HG02571 (cell line): ENCODE data around the gene SLC2A8.

Source experiments
- ATAC-seq: cut with Tn5 transposase; IDR thresholded peaks from one replicate; pipeline ENCODE4 v1.9.1; 2021; ENCODE audit warnings: mild to moderate bottlenecking, moderate library complexity; ENCODE audit not compliant: unreplicated experiment

The SLC2A8 gene

DNA sequence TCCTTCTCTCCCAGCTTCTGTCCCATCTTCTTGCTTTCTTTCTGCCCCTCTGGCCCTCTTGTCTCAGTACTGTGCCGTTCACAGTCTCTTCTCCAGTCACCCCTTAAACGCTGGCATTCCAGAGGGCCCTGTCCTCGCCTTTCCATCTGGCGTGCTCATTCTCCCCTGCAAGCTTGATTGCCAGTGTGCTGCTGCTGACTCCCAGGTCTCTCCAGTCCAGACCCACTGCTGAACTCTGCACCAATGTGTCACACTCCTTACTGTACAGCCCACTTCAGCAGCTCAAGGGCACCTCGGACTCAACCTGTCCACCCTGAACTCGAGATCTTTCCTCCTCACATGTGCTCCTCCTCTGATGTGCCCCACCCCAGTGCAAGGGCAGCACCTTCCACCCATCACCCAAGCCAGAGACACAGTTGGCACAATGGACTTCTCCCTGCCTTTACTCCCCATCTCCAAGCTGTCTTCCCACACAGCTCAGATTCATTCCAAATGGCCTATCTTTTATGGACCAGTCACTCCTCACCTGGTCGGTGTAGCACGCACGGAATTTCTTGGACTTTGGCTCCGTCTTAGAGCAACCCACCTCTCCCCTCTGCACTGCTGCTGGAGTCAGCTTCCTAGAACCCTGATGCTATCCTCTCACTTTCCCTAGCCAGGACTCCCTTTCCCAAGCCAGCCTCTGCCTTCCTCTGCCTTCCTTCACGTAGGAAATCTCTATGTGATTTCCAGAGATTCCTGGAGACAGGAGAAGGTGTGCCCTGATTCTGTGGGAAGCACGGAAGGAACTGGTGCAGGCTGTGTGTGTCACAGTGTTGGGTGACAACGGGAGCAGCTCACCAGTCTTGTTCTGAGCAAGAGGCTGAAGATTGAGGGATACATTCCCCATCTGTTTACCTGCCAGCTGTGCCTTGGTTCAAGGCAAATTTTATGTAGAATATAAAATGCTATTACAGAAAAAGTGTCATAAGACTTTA lies 26.0 kb upstream of the SLC2A8 start:
- no peak for ATAC-seq

DNA sequence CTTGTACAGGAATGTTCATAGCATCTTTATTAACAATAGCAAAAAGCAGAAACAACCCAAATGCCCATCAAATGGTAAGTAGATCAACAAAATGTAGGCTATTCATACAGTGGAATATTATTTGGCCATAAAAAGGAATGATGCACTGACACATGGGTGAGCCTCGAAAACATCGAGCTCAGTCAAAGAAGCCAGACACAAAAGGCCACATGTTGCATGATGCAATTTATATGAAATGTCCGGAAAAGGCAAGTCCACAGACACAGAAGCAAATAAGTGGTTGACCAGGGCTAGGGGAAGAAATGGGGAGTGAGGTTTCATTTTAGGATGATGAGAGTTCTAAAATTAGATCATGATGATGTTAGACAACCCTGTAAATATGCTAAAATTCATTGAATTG lies 16.5 kb upstream of the SLC2A8 start:
- no peak for ATAC-seq

DNA sequence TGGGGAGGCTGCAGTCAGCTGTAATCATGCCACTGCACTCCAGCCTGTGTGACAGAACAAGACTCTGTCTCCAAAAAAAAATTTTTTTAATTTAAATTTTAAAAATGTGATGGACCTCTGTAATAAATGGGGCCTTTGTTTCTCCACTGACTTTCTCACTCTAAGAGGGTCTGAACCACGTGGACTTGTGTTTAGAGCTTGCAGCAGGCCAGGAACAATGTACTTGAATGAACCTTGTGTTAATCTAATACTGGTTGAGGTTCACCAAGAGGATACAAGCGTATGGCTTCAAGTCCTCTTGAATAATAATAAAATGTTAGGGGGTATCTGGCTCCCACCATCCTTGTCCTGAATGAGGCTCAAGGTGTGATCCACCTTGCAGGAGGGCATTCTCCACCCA lies 14.4 kb upstream of the SLC2A8 start:
- no peak for ATAC-seq

DNA sequence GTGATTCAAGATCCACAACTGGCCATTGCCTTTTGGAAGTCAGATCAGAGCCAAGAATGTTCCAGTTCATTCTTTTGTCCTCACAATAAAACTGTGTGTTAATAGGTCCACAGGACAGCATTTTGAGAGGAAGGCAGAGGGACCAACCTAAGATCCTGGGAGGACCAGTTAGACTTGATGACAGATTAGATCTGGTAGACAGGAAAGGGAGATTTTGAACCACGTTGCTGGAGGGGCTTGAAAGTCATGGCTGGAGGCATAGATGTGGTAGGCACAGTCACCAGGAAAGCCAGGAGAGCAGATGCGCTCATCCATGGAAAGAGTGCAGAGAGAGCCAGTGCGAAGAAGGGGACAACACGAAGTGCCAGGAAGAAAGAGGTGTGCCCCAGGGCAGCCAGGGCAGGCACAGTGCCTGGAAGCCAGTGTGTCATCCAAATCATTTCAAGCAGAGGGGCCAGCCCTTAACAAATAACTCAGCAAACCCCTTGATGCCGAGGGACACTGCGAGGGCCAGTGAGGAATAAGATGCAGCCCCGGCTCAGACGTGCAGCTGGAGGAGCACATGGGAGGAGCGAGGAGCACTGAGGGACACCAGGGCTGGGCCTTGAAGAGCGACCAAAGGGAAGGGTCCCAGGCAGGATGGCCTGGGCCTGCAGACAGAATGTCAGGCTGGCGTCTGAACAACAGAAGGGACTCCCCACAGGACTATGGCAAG lies 12.8 kb upstream of the SLC2A8 start:
- ATAC-seq, result no peak

DNA sequence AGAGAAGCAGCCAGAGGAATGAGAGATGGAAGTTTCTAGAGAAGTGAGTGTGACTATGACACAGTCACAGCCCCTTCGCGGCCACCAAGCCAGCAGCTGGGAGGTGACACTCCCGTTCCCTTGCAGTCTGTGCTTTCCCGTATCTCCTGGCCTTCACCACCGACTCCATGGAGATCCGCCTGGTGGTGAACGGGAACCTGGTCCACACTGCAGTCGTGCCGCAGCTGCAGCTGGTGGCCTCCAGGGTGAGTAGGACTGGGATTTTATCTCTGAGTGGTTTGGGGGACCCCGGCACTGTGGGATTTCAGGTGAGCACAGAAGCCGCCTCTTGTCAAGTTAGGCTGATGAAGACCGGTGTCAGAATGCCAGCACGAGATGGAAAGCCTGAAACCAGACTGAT lies 12.1 kb upstream of the SLC2A8 start:
- ATAC-seq, result no peak

DNA sequence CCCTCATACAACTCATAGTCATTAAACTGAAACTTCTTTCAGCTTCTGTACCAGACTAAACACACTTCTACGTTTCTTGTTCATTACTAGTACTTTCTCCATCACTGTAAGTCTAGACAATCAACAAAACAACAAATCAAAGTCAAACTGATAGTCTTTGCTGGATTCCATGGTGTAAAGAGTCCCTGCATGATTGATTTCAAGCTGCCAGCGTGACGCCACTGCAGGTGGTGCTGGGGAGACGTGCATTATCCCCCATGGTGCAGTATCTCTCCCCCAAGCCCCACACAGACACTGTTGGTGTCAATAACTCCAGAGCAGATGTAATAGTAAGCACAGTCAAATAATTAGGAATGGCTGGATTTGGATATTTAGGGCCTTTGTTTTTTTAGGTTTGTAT lies 10.7 kb upstream of the SLC2A8 start:
- ATAC-seq, result no peak

DNA sequence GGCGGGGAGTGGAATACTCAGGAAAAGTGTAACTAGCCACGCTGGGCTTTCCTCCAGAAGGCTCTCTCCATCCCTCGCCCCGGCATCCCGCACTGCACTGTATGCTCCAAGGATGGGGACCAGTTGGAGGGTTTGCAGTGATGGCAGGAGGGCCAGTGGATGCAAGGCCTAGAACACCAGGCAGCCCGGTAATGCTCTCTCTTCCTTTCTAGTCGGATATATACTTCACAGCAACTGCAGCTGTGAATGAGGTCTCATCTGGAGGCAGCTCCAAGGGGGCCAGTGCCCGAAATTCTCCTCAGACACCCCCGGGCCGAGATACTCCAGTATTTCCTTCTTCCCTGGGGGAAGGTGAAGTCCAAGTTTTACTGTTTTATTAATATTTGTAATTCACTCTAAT lies 10.0 kb upstream of the SLC2A8 start:
- no peak for ATAC-seq

DNA sequence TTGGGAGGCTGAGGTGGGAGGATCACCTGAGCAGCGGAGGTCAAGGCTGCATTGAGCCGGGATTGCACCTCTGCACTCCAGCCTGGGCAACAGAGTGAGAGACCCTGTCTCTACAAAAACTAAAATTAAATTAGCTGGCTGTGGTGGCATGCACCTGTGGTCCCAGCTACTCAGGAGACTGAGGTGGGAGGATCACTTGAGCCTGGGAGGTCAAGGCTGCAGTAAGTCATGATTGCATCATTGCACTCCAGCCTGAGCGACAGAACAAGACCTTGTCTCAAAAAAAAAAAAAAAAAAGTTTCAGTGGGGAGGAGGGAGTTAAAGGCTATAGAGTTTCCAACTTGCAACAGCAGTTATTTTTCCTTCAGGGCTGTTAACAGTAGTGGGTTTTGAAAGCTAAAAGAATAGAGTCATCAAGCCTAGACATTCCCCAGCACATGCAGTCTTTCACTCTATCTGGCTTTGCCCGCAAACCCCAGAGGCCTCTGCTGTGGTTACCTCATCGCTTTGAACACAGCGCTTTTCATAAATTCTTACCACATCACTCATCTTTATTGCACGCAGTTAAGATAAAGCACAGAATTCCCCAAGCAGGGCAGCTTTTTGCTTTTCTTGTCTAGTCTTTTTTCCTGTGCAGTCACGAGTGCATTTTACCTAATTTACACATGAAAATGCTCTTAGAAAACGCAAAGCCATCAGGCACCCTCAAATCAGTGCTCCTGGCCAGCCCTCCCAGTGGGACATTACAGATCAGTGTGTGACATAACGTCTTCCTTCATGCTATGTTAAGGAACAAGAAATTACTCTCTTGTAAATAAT lies 8.7 kb upstream of the SLC2A8 start:
- peak; percentile 69 for ATAC-seq

DNA sequence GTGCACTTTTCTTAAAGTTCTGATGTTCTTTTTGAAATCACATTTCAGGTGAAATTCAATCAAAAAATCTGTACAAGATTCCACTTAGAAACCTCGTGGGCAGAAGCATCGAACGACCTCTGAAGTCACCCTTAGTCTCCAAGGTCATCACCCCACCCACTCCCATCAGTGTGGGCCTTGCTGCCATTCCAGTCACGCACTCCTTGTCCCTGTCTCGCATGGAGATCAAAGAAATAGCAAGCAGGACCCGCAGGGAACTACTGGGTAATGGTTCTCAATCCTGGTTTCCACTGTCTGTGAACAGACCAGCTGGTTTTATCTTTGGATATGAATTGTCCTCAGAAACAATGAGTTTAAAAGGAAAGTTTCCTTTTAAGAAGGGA lies 8.1 kb upstream of the SLC2A8 start:
- no peak for ATAC-seq

DNA sequence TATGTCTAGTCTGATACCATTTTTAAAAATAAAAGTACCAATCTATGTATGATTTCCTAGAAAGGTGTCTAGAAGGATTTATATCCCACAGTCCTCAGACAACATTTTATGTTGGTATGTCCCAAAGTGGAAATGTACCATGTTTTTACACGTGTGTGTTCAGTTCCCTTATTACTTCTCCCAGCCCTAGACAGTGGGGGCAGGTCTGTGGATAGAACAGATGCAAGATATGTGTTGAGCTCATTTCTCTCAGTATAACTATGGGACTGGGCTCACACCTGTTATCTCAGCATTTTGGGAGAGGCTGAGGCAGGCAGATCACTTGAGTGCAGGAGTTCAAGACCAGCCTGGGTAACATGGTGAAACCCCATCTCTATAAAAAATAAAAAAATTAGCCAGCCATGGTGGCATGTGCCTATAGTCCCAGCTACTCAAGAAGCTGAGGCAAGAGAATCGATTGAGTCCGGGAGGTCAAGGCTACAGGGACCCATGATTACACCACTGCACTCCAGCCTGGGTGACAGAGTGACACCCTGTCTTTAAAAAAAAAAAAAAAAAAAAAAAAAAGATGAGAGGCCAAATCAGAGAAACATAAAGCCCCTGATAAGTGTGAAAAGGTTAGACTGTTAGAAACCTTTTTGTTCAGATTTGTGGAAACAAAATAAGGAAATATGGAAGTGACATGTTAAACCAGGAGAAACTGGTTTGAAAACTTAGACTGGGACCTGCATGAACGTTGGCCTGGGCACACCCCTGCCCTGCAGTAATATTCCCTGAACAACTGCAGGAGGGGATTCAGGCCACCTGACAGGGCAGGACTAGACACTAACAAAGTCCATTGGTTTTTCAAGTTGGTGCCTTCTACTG lies 7.4 kb upstream of the SLC2A8 start:
- no peak for ATAC-seq

DNA sequence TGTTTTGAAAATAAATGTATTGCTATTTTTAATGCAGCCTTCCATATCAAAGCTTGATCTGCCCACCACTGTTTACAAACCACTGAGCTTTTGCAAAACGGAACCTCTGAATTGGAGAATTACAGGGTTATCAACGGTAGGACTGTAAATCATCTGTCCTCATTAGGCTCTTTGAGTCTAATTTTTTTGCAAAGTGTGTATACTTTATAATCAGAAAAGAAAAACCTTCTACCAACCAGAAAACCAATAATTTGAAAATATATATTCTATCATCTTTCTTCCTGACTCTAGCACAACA lies 6.8 kb upstream of the SLC2A8 start:
- ATAC-seq, result no peak

DNA sequence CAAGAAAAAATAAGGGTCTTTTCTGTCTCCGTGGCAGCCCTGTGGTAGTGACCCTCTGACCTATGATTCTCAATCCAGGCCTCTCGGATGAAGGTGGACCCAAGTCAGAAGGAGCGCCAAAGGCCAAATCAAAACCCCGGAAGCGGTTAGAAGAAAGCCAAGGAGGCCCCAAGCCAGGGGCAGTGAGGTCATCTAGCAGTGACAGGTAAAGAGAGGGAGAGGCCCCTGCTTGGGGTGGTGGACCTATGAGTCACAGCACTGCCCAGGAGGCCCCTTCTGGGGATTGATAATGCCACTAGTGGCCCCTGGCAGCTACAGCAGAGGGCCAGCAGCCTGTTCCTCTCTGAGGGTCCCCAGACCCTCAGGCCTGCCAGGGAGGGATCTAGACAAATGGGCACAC lies 6.4 kb upstream of the SLC2A8 start:
- no peak for ATAC-seq

DNA sequence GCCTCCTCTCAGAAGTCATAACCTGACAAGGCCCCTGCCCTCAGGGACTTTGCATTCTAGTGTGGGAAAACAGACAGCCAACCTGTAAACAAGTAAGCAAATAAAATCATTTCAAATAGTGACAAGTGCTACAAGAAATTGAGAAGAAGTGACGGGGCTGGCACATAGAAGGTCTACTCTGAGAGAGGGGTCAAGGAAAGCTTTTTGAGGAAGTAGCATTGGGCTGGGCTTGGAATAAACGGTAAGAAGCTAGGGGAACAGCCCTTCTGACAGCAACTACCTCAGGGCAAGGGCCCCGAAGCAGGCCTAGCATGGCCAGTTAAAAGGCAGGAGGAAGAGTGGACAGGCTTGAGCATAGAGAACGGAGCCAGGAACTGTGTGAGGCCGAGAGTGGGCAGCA lies 4.8 kb upstream of the SLC2A8 start:
- ATAC-seq, result no peak

DNA sequence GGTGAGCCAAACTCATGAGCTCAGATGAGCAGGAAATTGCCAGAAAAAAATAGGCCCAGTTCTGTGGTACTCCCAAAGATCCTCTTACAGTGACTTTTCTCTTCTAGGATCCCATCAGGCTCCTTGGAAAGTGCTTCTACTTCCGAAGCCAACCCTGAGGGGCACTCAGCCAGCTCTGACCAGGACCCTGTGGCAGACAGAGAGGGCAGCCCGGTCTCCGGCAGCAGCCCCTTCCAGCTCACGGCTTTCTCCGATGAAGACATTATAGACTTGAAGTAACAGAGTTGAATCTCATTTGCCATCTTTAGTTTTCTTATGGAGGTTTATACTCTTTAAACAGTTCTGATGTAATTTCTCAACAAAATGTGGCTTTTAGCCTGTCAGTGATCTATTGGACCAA lies 4.0 kb upstream of the SLC2A8 start:
- ATAC-seq, result no peak

DNA sequence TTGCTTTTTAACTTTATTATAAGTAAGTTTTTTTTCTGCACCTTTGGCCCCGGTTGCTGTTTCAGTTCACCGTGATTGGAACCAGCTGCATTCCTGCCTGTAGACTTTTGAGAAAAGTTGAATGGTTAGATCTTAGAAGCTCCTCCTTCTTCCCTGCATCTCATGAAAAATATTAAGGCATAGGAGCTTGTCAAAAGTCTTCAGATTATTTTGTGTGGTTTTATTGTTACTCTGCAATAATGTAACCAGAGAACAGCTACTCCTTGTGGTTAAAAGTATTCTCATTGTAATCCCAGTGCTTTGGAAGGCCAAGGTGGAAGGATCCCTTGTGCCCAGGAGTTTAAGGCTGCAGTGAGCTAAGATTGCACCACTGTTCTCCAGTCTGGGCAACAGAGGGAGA lies 3.3 kb upstream of the SLC2A8 start:
- no peak for ATAC-seq

DNA sequence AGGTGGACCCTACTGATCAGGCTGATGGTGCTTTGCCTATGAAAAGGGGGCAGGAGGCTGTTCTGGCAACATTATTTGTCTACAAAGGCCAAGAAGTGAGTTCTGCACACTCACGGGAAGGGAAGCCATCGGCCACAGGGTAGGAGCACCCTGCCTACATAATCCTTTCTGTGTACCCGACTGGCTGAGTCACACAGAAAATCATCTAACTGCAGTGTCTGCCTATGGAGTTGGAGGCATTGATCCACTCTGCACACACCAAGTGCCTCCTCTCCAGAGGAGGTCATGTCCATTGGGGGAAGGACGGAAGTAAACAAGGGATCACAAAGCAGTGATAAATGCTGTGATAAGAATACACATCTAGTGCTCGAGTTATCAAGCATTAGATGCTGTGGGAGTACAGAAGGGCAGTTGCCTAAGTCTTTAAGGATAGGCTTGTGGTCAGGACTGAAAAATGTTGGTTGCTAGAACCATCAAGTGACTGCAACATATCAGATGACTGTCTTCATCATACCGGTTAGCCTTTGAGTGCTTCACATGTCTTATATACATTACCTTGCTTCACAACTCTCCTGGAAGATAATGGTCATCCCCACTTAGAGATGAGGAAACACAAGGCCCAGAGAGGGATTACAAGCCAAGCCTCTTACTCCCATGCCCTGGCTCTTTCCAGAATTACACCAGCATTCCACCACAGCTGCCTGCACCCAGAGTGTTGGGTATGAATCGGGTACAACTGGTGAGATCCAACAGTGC lies 1.3 kb upstream of the SLC2A8 start:
- ATAC-seq, result no peak

DNA sequence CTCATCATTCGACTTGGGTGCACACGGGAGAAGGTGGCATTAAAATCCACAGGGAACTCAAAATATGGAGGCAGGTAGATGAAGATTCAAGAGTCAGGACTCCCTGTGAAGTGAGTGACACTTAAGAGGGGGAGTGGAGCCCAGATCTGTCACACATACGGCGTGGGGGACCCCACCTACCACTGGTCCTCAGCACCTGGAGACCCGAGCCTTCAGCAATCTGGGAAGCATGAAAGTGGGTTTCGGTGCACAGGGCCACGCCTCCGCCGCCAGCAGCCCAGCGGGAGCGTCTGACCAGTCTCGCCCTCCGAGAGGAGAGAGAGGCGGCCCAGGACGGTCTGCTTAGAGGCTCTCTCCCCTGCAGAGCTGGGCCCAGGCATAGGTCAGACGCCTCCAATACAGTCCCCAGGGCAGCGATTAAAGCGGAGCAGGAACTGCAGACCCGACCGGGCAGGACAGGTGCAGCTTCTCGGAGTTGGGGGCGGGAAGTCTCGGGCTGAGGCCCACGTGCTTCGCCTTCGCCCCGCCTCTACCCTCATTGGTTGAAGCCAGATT lies 639 bp upstream of the SLC2A8 start:
- peak; percentile 7 for ATAC-seq

DNA sequence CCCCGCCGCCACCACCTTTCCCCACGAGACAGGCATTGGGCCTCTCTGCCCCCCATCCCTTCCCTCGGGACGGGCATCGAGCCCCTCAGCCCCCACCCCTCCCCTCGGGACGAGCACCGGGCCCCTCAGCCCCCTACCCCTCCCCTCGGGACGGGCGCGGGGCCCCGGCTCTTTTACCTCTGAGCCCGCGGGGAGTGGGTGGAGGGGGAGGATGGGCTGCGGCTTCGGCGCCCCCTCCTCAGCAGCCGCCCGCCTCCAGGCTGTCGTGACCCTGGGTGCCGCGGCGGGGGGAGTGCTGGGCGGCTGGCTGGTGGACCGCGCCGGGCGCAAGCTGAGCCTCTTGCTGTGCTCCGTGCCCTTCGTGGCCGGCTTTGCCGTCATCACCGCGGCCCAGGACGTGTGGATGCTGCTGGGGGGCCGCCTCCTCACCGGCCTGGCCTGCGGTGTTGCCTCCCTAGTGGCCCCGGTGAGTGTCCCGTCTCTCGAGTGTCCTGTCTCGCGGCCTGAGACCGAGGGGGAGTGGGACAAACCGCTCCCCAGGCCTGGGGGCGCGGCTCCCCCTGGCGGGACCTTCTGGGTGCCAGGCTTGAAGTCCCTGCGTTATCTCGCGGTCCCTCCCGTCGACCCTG lies 791 bp downstream of the SLC2A8 start:
- ATAC-seq, result no peak

DNA sequence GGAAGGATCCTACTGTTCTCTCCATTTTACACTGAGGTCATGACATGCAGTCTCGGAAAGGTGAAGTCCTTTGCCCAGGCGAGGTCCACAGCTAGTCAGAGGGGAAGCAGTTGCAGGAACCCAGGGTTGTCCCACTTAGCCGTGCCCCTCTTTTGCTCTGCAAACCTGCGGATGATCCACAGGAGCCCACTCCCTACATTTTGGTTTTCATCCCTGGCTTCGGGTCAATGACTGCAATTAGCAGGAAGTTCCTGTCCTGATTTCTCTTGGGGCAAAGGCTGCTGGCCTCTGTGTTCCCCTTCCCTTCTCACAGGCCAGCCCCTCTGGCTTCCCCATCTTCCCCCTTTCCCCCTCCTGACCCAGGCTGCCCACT lies 1.3 kb downstream of the SLC2A8 start:
- no peak for ATAC-seq
